Esophagus muscularis mucosa (tissue), 4 donors: ENCODE data around the gene SLC2A10. TPM values are rescaled to one million over a fixed set of nuclear protein-coding genes. Genes with fewer than 3 reads are reported as not detected.

Experiments
- DNase-seq: peaks from one replicate; pipeline ENCODE4 v3.0.0-alpha.2; 2017; ENCODE audit errors: extremely low spot score
- H3K27ac ChIP-seq, 4 donors: fragments of 200-600 bp; sonication (generic); replicated peaks in 1 of 4; 1 replicate in 3 of 4; 2 replicates in 1 of 4; pipeline ENCODE4 v1.5.1; 2016 to 2019; ENCODE audit warnings: mild to moderate bottlenecking in 1 of 4
- H3K27me3 ChIP-seq, 4 donors: fragments of 200-600 bp; sonication (generic); one replicate each; pipeline versions ENCODE4 v1.5.1 to v1.6.0; 2016 to 2019
- H3K36me3 ChIP-seq, 4 donors: fragments of 200-600 bp; sonication (generic); one replicate each; pipeline ENCODE4 v1.5.1; 2016 to 2019
- H3K4me1 ChIP-seq, 4 donors: fragments of 200-600 bp; sonication (generic); one replicate each; pipeline ENCODE4 v1.5.1; 2016 to 2019
- H3K4me3 ChIP-seq, 4 donors: fragments of 200-600 bp; sonication (generic); 1 replicate in 2 of 4; 2 replicates in 2 of 4; pipeline ENCODE4 v1.5.1; 2016 to 2019; ENCODE audit warnings: mild to moderate bottlenecking in 4 of 4, moderate library complexity in 1 of 4
- H3K9me3 ChIP-seq, 4 donors: fragments of 200-600 bp; sonication (generic); 1 replicate in 3 of 4; 2 replicates in 1 of 4; pipeline ENCODE4 v1.5.1; 2016 to 2019
- EP300 ChIP-seq: sonication (generic); formaldehyde crosslinking; IDR thresholded peaks from one replicate; pipeline ENCODE4 v1.6.1; 2017; ENCODE audit warnings: antibody characterized with exemption
- POLR2A ChIP-seq: fragments of 450-650 bp; IDR thresholded peaks from one replicate; pipeline ENCODE4 v1.6.1; 2017; ENCODE audit warnings: antibody characterized with exemption, moderate library complexity, mild to moderate bottlenecking, low read depth
- POLR2AphosphoS5 ChIP-seq, 2 donors: sonication (generic); formaldehyde crosslinking; IDR thresholded peaks; one replicate each; pipeline ENCODE4 v1.6.1; 2017; ENCODE audit warnings: antibody characterized with exemption in 2 of 2
- WGBS: methylation state at CpG from one replicate; pipeline ENCODE4 v1.1.5; 2018; 5-methylcytosine and 5-hydroxymethylcytosine counted together
- intact Hi-C: fragments of 100-400 bp; cut with DNase I; formaldehyde crosslinking; loops from one replicate; pipeline ENCODE4 v1.15.1; 2023
- total RNA-seq, 4 donors: library from RNA; depleted of rRNA; stranded (reverse); fragments of >200 nt; gene quantifications; one replicate each; pipeline versions ENCODE4 v1.1.0 to v1.2.1, GENCODE V29; 2016
- TF ChIP-seq, protein P1 (sequence below), 3 experiments: fragments of 200-600 bp in 2 of 3; fragments of 450-650 bp in 1 of 3; sonication (generic) in 2 of 3; IDR thresholded peaks; one replicate each; pipeline ENCODE4 v1.5.1; 2017 to 2019; ENCODE audit warnings: antibody characterized with exemption in 3 of 3, mild to moderate bottlenecking in 2 of 3, moderate library complexity in 1 of 3

Gene SLC2A10
- total RNA-seq, 4 donors from 2014 or later = 9.6 to 27.0 (median 15.3) TPM

DNA sequence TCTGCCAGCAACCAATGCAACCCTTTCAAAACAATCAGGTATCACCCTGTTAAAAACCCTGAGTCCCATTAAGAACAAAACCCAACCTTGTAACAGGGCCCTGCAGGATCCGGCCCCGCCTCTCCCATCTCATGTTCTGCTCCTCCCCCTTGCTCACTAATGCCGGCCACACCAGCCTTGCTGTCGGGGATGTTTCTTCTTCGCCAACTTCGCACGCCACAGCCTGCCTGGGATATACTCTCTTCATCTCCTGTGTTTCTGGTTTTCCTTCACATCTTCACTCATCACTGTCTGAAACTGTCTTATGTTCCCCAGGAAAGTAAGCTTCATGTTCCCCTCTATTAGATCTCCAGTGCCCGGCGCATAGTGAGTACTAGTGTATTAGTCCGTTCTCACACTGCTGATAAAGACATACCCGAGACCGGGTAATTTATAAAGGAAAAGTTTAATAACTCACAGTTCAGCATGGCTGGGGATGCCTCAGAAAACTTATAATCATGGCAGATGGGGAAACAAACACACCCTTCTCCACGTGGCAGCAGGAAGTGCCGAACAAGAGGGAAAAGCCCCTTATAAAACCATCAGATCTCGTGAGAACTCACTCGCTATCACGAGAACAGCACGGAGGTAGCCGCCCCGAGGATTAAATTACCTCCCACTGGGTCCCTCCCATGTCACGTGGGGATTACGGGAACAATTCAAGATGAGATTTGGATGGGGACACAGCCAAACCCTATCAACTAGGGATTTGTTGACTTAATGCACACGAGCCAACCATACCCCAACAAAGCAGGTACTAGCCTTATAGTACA, 25.3 kb upstream of the SLC2A10 start:
- peaks cover 0 to 22% (median 17%) of the 10 kb centered on the region in 4 donors for H3K36me3 ChIP-seq
- H3K4me3 ChIP-seq = peak overlapping the region; percentile 44 to 50 (median 47)
- H3K4me1 ChIP-seq = peaks cover 31 to 72% (median 63%) of the 10 kb centered on the region in 4 donors
- TF ChIP-seq POLR2AphosphoS5 (IDR thresholded peaks at IDR 0.05) = peak in 1 of 2 donors; percentile 47
- TF ChIP-seq, protein P1, sequence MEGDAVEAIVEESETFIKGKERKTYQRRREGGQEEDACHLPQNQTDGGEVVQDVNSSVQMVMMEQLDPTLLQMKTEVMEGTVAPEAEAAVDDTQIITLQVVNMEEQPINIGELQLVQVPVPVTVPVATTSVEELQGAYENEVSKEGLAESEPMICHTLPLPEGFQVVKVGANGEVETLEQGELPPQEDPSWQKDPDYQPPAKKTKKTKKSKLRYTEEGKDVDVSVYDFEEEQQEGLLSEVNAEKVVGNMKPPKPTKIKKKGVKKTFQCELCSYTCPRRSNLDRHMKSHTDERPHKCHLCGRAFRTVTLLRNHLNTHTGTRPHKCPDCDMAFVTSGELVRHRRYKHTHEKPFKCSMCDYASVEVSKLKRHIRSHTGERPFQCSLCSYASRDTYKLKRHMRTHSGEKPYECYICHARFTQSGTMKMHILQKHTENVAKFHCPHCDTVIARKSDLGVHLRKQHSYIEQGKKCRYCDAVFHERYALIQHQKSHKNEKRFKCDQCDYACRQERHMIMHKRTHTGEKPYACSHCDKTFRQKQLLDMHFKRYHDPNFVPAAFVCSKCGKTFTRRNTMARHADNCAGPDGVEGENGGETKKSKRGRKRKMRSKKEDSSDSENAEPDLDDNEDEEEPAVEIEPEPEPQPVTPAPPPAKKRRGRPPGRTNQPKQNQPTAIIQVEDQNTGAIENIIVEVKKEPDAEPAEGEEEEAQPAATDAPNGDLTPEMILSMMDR (IDR thresholded peaks at IDR 0.05) = no peak
- H3K9me3 ChIP-seq = no peaks in the 10 kb centered on the region
- 48% methylated on average over 23 of the region's 23 CpGs for WGBS
- peak overlapping the region; percentile 59 to 77 (median 66) for H3K27ac ChIP-seq
- H3K27me3 ChIP-seq = no peaks in the 10 kb centered on the region
- intact Hi-C loops = loop anchor here (5.0 kb wide), 1 partner anchor 112 kb away; no protein-coding TSS in a partner anchor
- DNase-seq = no peak

DNA sequence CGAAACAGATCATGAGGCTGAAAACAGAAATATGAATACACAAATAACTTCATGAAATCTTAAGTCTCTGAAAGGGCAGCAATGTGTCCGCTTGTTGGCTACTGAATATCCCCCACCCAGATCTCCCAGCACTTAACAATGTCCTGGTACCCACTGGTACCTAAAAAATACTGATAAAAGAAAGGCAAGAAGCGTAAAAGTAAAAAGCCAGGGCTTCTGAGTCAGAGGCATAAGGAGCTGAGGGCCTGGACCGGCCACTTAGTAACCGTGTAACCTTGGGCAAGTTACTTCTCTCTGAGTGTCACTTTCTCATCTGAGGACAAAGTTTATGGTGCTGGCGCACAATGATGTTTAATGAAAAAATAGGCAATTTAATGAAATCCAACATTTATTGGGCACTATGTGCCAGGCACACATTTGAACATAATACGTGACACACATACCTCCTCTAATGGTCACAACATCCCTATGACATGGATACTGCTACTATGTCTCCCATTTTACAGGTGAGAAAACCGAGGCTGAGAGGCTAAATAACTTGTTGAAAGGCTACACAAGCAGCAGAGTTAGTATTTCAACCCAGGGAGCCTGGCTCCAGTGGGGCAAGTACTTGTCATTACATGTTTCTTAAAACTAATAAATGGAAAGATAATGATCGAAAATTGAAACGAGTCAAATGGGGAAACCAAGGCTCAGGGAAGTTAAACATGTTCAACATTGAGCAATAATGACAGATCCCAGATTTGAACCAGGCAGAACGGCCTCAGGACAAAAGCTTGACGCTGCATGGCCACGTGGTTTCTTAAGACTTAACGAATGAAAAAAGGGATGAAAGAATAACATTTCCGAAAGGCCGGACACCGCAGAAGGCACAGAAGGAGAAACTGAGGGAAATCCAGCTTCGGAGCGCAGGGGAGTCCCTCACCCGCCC, 21.0 kb upstream of the SLC2A10 start:
- Histone ChIP-seq H3K4me1 (peaks cover 22 to 53% (median 49%) of the 10 kb centered on the region in 4 donors), H3K4me3 (peak overlapping the region; percentile 70 to 93 (median 88)), H3K27ac (peak overlapping the region; percentile 94 to 99 (median 97)), H3K36me3 (peaks cover 0 to 18% (median 12%) of the 10 kb centered on the region in 4 donors), H3K27me3 (no peaks in the 10 kb centered on the region), H3K9me3 (no peaks in the 10 kb centered on the region)
- intact Hi-C loops = no loop called here
- TF ChIP-seq, protein P1 (IDR thresholded peaks at IDR 0.05) = no peak
- TF ChIP-seq POLR2A = no peak
- 18% methylated on average over 20 of the region's 20 CpGs for WGBS
- no peak for DNase-seq

DNA sequence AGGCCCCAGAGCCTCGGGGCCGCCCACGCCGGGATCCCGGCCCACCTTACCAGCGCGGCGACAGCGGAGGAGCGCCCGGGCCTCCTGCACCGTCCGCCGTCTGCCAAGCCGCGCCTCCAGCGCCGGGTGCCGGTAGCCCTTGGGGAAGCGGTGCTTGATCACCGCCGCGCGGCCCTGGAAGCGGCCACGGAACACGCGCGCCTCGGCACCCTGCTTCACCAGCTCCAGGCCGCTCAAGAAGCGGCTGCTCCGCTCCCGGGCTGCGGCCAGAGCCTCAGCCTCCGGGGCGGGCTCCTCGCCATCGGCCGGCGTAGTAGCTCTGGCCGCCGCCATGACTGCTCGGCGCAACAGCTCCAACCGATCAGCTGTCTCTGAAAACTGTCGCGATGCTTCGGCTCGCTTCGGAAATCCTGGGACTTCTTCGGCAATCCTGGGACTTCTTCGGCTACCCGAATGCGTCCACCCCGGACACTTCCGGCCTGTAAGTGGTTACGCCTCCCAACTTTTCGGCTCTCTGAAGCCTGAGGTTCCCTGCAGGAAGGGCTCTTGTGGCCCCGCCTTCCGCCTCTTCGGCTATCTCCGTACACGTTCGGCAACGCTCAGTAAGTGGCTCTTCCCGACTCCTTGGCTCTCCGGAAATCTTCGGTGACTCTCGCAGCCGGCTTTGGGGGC, 20.2 kb upstream of the SLC2A10 start, which contains the start of gene TP53RK:
TSS of gene TP53RK (minus strand) at position 363 of the 672 bp plus-strand sequence. CDS start at position 333, 30 bp downstream.
- Histone ChIP-seq H3K36me3 (peaks cover 0 to 18% (median 12%) of the 10 kb centered on the region in 4 donors), H3K27me3 (no peaks in the 10 kb centered on the region), H3K4me1 (peaks cover 19 to 47% (median 41%) of the 10 kb centered on the region in 4 donors), H3K4me3 (peak within 1 kb of the TSS; percentile 70 to 93 (median 88)), H3K27ac (peak within 1 kb of the TSS; percentile 94 to 99 (median 97)), H3K9me3 (no peaks in the 10 kb centered on the region)
- peak; percentile 89 to 92 for TF ChIP-seq POLR2AphosphoS5 (IDR thresholded peaks at IDR 0.05)
- TF ChIP-seq, protein P1 (IDR thresholded peaks at IDR 0.05) = peak; percentile 23 to 57 (median 23)
- peak; percentile 62 for TF ChIP-seq POLR2A
- no peak for TF ChIP-seq EP300
- peak; percentile 99 for DNase-seq
- WGBS = under 1% methylated on average over 41 of the region's 71 CpGs
- intact Hi-C loops = no loop called here

DNA sequence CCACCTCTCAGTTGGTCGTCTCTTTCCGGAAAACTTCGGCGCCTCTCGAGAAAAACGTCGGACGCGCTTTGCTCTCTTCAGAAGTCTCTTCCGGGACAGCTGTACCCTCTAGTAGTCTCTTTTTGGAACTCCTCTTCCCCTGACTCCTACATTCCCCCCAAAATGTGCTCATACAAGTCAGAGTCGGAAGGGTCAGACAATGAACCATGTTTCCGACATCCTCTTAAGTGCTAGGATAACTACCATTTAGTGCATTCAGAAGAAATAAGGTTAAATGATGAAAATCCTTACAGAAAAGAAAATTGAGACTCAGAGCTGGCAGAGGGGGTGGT, 19.7 kb upstream of the SLC2A10 start:
- DNase-seq = no peak
- Histone ChIP-seq H3K27ac (peak overlapping the region; percentile 94 to 99 (median 97)), H3K9me3 (no peaks in the 10 kb centered on the region), H3K36me3 (peaks cover 0 to 18% (median 12%) of the 10 kb centered on the region in 4 donors), H3K4me3 (peak overlapping the region; percentile 70 to 93 (median 88)), H3K27me3 (no peaks in the 10 kb centered on the region), H3K4me1 (peaks cover 19 to 42% (median 36%) of the 10 kb centered on the region in 4 donors)
- no peak for TF ChIP-seq POLR2A
- TF ChIP-seq, protein P1 (IDR thresholded peaks at IDR 0.05) = no peak
- peak in 1 of 2 donors; percentile 67 for TF ChIP-seq POLR2AphosphoS5 (IDR thresholded peaks at IDR 0.05)
- no peak for TF ChIP-seq EP300
- 0% methylated on average over 12 of the region's 12 CpGs for WGBS
- intact Hi-C loops = no loop called here
